ENCODE data around the gene STXBP3. TPM values are rescaled to one million over a fixed set of nuclear protein-coding genes. Genes with fewer than 3 reads are reported as not detected.

Gene STXBP3
- total and polyA plus RNA-seq, 9 donors: 26.5 to 53.5 (median 40.5) TPM

- peak in 1 of 5 donors; percentile 31 for DNase-seq
- WGBS, 3 donors: 78 to 80% (median 79%) methylated on average over 20 of the region's 20 CpGs
- TF ChIP-seq POLR2A (IDR thresholded peaks at IDR 0.05): no peak
- no peak for TF ChIP-seq CTCF (IDR thresholded peaks at IDR 0.05)
- TF ChIP-seq EP300 (IDR thresholded peaks at IDR 0.05): no peak
- no peak overlapping the region for H3K27ac ChIP-seq
- no peaks in the 10 kb centered on the region for H3K9me3 ChIP-seq
- H3K4me3 ChIP-seq: no peak overlapping the region
- H3K4me1 ChIP-seq (ENCODE audit: insufficient read depth): peaks cover 1% of the 10 kb centered on the region
- no peaks in the 10 kb centered on the region for H3K36me3 ChIP-seq
- intact Hi-C loops (cut with DNase I): loop anchor here in 1 of 4 donors (10.0 kb wide), 1 partner anchor 64 kb away; no protein-coding TSS in a partner anchor
- no peaks in the 10 kb centered on the region for H3K27me3 ChIP-seq
Observed at GRCh38 chr1:108830119-108831008, 83.9 kb downstream of the STXBP3 start.

- no peak overlapping the region for H3K4me3 ChIP-seq
- intact Hi-C loops (cut with DNase I): loop anchor here in 1 of 4 donors (10.0 kb wide), 1 partner anchor 64 kb away; no protein-coding TSS in a partner anchor
- 70 to 80% (median 72%) methylated on average over 2 of the region's 2 CpGs for WGBS, 3 donors
Observed at GRCh38 chr1:108831225-108831624, 84.8 kb downstream of the STXBP3 start.

GRCh38 chr1:108832929-108833328 is 86.5 kb downstream of the STXBP3 start:
- DNase-seq: no peak
- no peak overlapping the region for H3K4me3 ChIP-seq
- no peaks in the 10 kb centered on the region for H3K36me3 ChIP-seq
- peaks cover 1% of the 10 kb centered on the region for H3K4me1 ChIP-seq (ENCODE audit: insufficient read depth)
- TF ChIP-seq EP300 (IDR thresholded peaks at IDR 0.05) (no peak), CTCF (IDR thresholded peaks at IDR 0.05) (no peak), POLR2A (IDR thresholded peaks at IDR 0.05) (no peak)
- no peak overlapping the region for H3K27ac ChIP-seq
- no peaks in the 10 kb centered on the region for H3K9me3 ChIP-seq
- intact Hi-C loops (cut with DNase I): loop anchor here in 1 of 4 donors (10.0 kb wide), 1 partner anchor 62 kb away; no protein-coding TSS in a partner anchor
- 98 to 100% (median 98%) methylated on average over 2 of the region's 2 CpGs for WGBS, 3 donors
- no peaks in the 10 kb centered on the region for H3K27me3 ChIP-seq

More at GRCh38 chr1:108831225-108831624, 84.8 kb downstream of the STXBP3 start:
- no peaks in the 10 kb centered on the region for H3K27me3 ChIP-seq
- H3K36me3 ChIP-seq: no peaks in the 10 kb centered on the region
- peaks cover 1% of the 10 kb centered on the region for H3K4me1 ChIP-seq (ENCODE audit: insufficient read depth)
- no peaks in the 10 kb centered on the region for H3K9me3 ChIP-seq
- TF ChIP-seq CTCF (IDR thresholded peaks at IDR 0.05) (no peak), POLR2A (IDR thresholded peaks at IDR 0.05) (no peak), EP300 (IDR thresholded peaks at IDR 0.05) (no peak)
- DNase-seq: no peak
- no peak overlapping the region for H3K27ac ChIP-seq

GRCh38 chr1:108841703-108842102 is 95.2 kb downstream of the STXBP3 start:
- no peak for TF ChIP-seq CTCF (IDR thresholded peaks at IDR 0.05)
- TF ChIP-seq POLR2A (IDR thresholded peaks at IDR 0.05): no peak
- TF ChIP-seq EP300 (IDR thresholded peaks at IDR 0.05): no peak
- WGBS, 3 donors: 13 to 50% (median 20%) methylated on average over 1 of the region's 1 CpG
- Histone ChIP-seq H3K4me3 (no peak overlapping the region), H3K27ac (no peak overlapping the region), H3K27me3 (no peaks in the 10 kb centered on the region), H3K9me3 (no peaks in the 10 kb centered on the region), H3K36me3 (no peaks in the 10 kb centered on the region), H3K4me1 (ENCODE audit: insufficient read depth) (no peaks in the 10 kb centered on the region)
- no peak for DNase-seq
- intact Hi-C loops (cut with DNase I): no loop called here
